Measurements from ENCODE around the gene GCN1. TPM values are rescaled to one million over a fixed set of nuclear protein-coding genes. Genes with fewer than 3 reads are reported as not detected.

The GCN1 gene
- total RNA-seq, 4 donors from 2014 or later, result 50.5 to 106 (median 64.3) TPM

DNA sequence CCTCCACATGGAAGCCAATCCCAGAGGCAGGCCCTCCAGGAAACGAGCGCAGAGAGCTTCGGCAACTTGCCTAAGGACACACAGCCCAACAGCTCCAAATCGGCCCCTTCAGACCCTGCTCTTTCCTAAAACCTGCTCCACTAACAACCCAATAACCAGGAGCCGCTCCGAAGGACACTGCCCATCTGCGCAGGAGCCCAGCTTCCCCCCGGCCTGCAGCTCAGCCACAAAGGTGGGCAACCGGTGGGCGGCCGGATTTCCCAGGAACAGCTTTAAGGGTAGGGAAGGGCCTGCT, 91.5 kb downstream of the GCN1 start:
- Histone ChIP-seq H3K27me3 (no peaks in the 10 kb centered on the region), H3K4me3 (no peak overlapping the region), H3K36me3 (no peaks in the 10 kb centered on the region), H3K9me3 (no peaks in the 10 kb centered on the region), H3K4me1 (peaks cover 12 to 18% of the 10 kb centered on the region in 2 donors), H3K27ac (no peak overlapping the region)
- TF ChIP-seq, protein P1, sequence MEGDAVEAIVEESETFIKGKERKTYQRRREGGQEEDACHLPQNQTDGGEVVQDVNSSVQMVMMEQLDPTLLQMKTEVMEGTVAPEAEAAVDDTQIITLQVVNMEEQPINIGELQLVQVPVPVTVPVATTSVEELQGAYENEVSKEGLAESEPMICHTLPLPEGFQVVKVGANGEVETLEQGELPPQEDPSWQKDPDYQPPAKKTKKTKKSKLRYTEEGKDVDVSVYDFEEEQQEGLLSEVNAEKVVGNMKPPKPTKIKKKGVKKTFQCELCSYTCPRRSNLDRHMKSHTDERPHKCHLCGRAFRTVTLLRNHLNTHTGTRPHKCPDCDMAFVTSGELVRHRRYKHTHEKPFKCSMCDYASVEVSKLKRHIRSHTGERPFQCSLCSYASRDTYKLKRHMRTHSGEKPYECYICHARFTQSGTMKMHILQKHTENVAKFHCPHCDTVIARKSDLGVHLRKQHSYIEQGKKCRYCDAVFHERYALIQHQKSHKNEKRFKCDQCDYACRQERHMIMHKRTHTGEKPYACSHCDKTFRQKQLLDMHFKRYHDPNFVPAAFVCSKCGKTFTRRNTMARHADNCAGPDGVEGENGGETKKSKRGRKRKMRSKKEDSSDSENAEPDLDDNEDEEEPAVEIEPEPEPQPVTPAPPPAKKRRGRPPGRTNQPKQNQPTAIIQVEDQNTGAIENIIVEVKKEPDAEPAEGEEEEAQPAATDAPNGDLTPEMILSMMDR (IDR thresholded peaks at IDR 0.05), result no peak
- TF ChIP-seq POLR2A (IDR thresholded peaks at IDR 0.05), result no peak
- DNase-seq, result no peak
- intact Hi-C loops (cut with DNase I; ENCODE audit: low total_unique reads), result no loop called here

DNA sequence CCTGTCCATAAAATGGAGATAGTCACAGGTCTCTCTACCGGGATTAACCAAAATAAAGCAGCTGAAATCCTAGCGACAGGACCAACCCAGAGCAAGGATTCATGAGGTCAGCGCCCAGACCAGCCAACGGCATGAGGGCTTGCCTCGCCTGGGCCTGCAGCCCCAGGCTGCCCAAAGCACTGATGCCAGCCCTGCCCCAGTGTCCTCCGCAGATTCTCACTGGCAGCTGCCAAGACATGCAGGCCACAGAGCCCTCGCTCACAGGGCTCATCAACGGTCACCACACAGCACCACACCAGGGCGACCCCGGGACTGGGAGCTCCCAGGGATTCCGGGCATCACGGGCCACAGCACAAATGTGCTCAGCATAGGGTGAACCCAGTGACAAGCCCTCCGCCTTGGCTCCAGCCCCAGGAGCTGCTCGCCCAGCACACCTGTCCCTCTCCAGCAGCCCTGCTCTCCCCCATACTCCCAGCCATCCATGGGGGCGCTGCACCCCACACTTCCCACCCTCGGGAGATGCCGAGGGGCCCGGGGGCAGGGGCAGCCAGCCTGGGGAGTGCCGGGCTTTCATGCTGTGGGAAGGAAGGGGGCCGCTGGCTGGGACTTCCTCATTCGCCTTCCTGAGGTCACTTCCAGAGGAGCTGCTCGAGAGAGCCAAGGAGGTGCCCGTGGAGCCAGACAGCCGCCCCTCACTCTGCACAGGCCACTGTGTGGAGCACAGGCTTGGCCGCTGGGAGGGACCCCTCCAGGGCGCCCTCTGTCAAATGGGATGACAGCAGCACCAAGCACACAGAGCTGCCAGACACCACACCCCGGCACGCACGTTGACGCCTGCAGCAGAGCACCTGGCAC, 92.1 kb downstream of the GCN1 start:
- Histone ChIP-seq H3K27me3 (no peaks in the 10 kb centered on the region), H3K4me1 (peaks cover 12 to 18% of the 10 kb centered on the region in 2 donors), H3K9me3 (no peaks in the 10 kb centered on the region), H3K4me3 (no peak overlapping the region), H3K36me3 (no peaks in the 10 kb centered on the region), H3K27ac (peak overlapping the region; percentile 36 to 48)
- no peak for TF ChIP-seq POLR2A (IDR thresholded peaks at IDR 0.05)
- TF ChIP-seq, protein P1 (IDR thresholded peaks at IDR 0.05), result no peak
- DNase-seq, result no peak
- intact Hi-C loops (cut with DNase I; ENCODE audit: low total_unique reads), result no loop called here

DNA sequence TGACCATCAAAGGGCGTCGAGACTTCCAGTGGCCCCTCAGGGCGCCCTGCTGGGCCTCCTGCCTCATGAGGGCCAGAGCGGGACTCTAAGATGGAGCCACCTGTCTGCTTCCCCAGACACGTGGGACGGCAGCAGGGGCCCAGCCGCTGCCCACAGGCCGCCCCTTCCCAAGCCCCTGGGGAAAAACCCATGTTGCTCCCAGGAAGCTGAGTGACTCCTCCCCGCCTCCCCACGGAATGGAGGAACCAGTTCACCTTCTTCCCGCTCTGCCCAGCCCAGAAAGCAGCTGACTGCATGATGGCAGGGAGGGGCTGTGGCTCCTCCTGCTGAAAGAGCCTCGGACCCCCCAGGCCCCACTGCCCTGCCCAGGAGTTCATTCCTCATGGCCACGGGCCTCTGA, 92.9 kb downstream of the GCN1 start:
- DNase-seq, result no peak
- H3K4me1 ChIP-seq, result peaks cover 12 to 18% of the 10 kb centered on the region in 2 donors
- no peak for TF ChIP-seq POLR2A (IDR thresholded peaks at IDR 0.05)
- TF ChIP-seq, protein P1 (IDR thresholded peaks at IDR 0.05), result no peak
- no peaks in the 10 kb centered on the region for H3K27me3 ChIP-seq
- H3K4me3 ChIP-seq, result peak overlapping the region in 1 of 2 donors; percentile 4
- peak overlapping the region; percentile 36 to 48 for H3K27ac ChIP-seq
- no peaks in the 10 kb centered on the region for H3K36me3 ChIP-seq
- intact Hi-C loops (cut with DNase I; ENCODE audit: low total_unique reads), result no loop called here
- H3K9me3 ChIP-seq, result no peaks in the 10 kb centered on the region

DNA sequence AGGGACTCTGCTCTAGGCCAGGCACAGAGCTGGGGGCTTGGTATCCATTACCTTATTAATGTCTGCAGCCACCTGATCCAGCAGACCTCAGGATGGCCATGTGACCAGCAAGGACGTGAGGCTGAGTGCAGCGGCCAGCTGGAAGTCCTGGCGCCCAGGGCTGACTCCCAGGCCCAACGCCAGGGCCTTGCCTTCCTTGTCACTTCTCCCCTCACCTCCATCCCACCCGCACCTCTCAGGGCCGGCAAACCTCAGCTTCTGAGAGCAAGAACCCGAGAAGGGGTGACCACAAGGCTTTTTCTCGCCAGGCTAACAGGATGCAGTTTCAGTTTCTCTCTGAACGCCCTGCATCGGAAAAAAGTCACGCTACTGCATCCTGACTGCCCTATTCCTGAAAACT, 93.3 kb downstream of the GCN1 start:
- no peak for TF ChIP-seq POLR2A (IDR thresholded peaks at IDR 0.05)
- TF ChIP-seq, protein P1 (IDR thresholded peaks at IDR 0.05), result no peak
- peaks cover 12 to 18% of the 10 kb centered on the region in 2 donors for H3K4me1 ChIP-seq
- no peaks in the 10 kb centered on the region for H3K27me3 ChIP-seq
- H3K9me3 ChIP-seq, result no peaks in the 10 kb centered on the region
- H3K27ac ChIP-seq, result peak overlapping the region; percentile 36 to 48
- DNase-seq, result peak in 1 of 2 donors; percentile 31
- intact Hi-C loops (cut with DNase I; ENCODE audit: low total_unique reads), result no loop called here
- H3K4me3 ChIP-seq, result peak overlapping the region in 1 of 2 donors; percentile 4
- no peaks in the 10 kb centered on the region for H3K36me3 ChIP-seq

DNA sequence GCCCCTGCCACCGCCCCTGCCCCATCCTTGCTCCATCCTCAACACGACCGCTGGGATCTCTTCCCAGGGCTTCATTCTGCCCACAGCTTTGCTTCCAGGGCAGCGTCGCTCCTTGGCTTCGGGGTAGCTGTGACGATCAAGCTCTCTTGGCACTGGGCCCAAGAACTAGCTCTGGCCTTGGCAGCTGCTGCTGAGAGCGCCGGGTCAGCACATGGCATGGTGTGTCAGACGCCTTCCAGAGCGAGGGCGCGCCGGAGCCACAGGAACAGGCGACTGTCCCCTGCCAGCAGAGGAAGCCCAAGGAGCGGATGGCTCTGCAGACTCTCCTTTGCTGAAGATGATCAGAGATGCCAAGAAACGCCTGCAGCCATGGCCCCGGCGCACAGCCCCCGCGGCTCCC, 93.9 kb downstream of the GCN1 start:
- Histone ChIP-seq H3K27ac (peak overlapping the region; percentile 36 to 48), H3K4me3 (no peak overlapping the region), H3K4me1 (peaks cover 12 to 18% of the 10 kb centered on the region in 2 donors), H3K36me3 (no peaks in the 10 kb centered on the region), H3K27me3 (no peaks in the 10 kb centered on the region), H3K9me3 (no peaks in the 10 kb centered on the region)
- intact Hi-C loops (cut with DNase I; ENCODE audit: low total_unique reads), result no loop called here
- DNase-seq, result peak; percentile 58 to 66
- TF ChIP-seq, protein P1 (IDR thresholded peaks at IDR 0.05), result no peak
- no peak for TF ChIP-seq POLR2A (IDR thresholded peaks at IDR 0.05)
